CD4-positive, alpha-beta T cell treated with Interleukin-6 at 100 ng/mL for 8 hours (primary cell): ENCODE data around the gene NPFFR2.
"Not testable (repeated sequence)": the region's sequence is repeated elsewhere in the genome, so short reads cannot be mapped to it uniquely, and the experiment has no call there.

Experiments
- DNase-seq: peaks from one replicate; pipeline ENCODE4 v3.0.0-alpha.2; 2020; ENCODE audit warnings: mixed read lengths, low spot score

Gene NPFFR2

GRCh38 chr4:72112514-72113156 lies 80.8 kb downstream of the NPFFR2 start:
- no peak for DNase-seq

- no peak for DNase-seq
Observed at GRCh38 chr4:72118017-72118416, 86.2 kb downstream of the NPFFR2 start.

GRCh38 chr4:72119946-72120345 lies 88.1 kb downstream of the NPFFR2 start:
- no peak for DNase-seq

GRCh38 chr4:72128741-72129140 lies 96.9 kb downstream of the NPFFR2 start:
- no peak for DNase-seq

GRCh38 chr4:72136429-72136828 lies 104.6 kb downstream of the NPFFR2 start:
- no peak for DNase-seq

- DNase-seq = not testable (repeated sequence)
Observed at GRCh38 chr4:72139997-72140396, 108.2 kb downstream of the NPFFR2 start.

GRCh38 chr4:72144241-72144640 lies 112.4 kb downstream of the NPFFR2 start:
- no peak for DNase-seq

- DNase-seq = no peak
Observed at GRCh38 chr4:72152731-72153130, 120.9 kb downstream of the NPFFR2 start.

GRCh38 chr4:72153634-72154033 lies 121.8 kb downstream of the NPFFR2 start:
- not testable (repeated sequence) for DNase-seq

- DNase-seq = not testable (repeated sequence)
Observed at GRCh38 chr4:72169285-72169684, 137.5 kb downstream of the NPFFR2 start.

- no peak for DNase-seq
Observed at GRCh38 chr4:72169861-72170260, 138.1 kb downstream of the NPFFR2 start.

- DNase-seq = no peak
Observed at GRCh38 chr4:72171761-72172160, 140.0 kb downstream of the NPFFR2 start.

GRCh38 chr4:72179342-72179741 lies 147.5 kb downstream of the NPFFR2 start:
- no peak for DNase-seq

GRCh38 chr4:72186714-72187113 lies 154.9 kb downstream of the NPFFR2 start:
- DNase-seq = no peak

- DNase-seq = no peak
Observed at GRCh38 chr4:72194046-72194445, 162.2 kb downstream of the NPFFR2 start.

GRCh38 chr4:72194453-72194852 lies 162.7 kb downstream of the NPFFR2 start:
- no peak for DNase-seq
